ENCODE results near the gene PTPN3.

The PTPN3 gene

GRCh38 chr9:109504689-109505088, 6.6 kb upstream of the PTPN3 start:
- no peak for DNase-seq (ENCODE audit: low read depth in 3 of 3, low spot score in 1 of 3)

- no peak for DNase-seq (ENCODE audit: low read depth in 3 of 3, low spot score in 1 of 3)
These were observed 2.4 kb upstream of the PTPN3 start for GRCh38 chr9:109500421-109500974.

GRCh38 chr9:109499631-109500410, 1.7 kb upstream of the PTPN3 start:
- no peak for DNase-seq (ENCODE audit: low read depth in 3 of 3, low spot score in 1 of 3)

- DNase-seq (ENCODE audit: low read depth in 3 of 3, low spot score in 1 of 3) = no peak
These were observed 1.1 kb upstream of the PTPN3 start for GRCh38 chr9:109499093-109499630.

- DNase-seq (ENCODE audit: low read depth in 3 of 3, low spot score in 1 of 3) = no peak
These were observed 617 bp downstream of the PTPN3 start for GRCh38 chr9:109497226-109498153.

GRCh38 chr9:109496841-109497225, 1.3 kb downstream of the PTPN3 start:
- DNase-seq (ENCODE audit: low read depth in 3 of 3, low spot score in 1 of 3) = no peak

- no peak for DNase-seq (ENCODE audit: low read depth in 3 of 3, low spot score in 1 of 3)
These were observed 1.9 kb downstream of the PTPN3 start for GRCh38 chr9:109496218-109496617.

- DNase-seq (ENCODE audit: low read depth in 3 of 3, low spot score in 1 of 3) = no peak
These were observed 4.5 kb downstream of the PTPN3 start for GRCh38 chr9:109493648-109494047.

GRCh38 chr9:109491590-109491989, 6.5 kb downstream of the PTPN3 start:
- DNase-seq (ENCODE audit: low read depth in 3 of 3, low spot score in 1 of 3) = no peak

GRCh38 chr9:109488791-109489492, 9.2 kb downstream of the PTPN3 start:
- no peak for DNase-seq (ENCODE audit: low read depth in 3 of 3, low spot score in 1 of 3)

- DNase-seq (ENCODE audit: low read depth in 3 of 3, low spot score in 1 of 3) = no peak
These were observed 9.8 kb downstream of the PTPN3 start for GRCh38 chr9:109488351-109488750.

- no peak for DNase-seq (ENCODE audit: low read depth in 3 of 3, low spot score in 1 of 3)
These were observed 10.9 kb downstream of the PTPN3 start for GRCh38 chr9:109487247-109487646.

- no peak for DNase-seq (ENCODE audit: low read depth in 3 of 3, low spot score in 1 of 3)
These were observed 14.2 kb downstream of the PTPN3 start for GRCh38 chr9:109483744-109484429.

- no peak for DNase-seq (ENCODE audit: low read depth in 3 of 3, low spot score in 1 of 3)
These were observed 15.7 kb downstream of the PTPN3 start for GRCh38 chr9:109482391-109482916.

GRCh38 chr9:109481856-109482255, 16.3 kb downstream of the PTPN3 start:
- no peak for DNase-seq (ENCODE audit: low read depth in 3 of 3, low spot score in 1 of 3)

- DNase-seq (ENCODE audit: low read depth in 3 of 3, low spot score in 1 of 3) = no peak
These were observed 18.3 kb downstream of the PTPN3 start for GRCh38 chr9:109479822-109480221.

- DNase-seq (ENCODE audit: low read depth in 3 of 3, low spot score in 1 of 3) = no peak
These were observed 19.3 kb downstream of the PTPN3 start for GRCh38 chr9:109478665-109479380.

GRCh38 chr9:109478051-109478563, 20.0 kb downstream of the PTPN3 start:
- DNase-seq (ENCODE audit: low read depth in 3 of 3, low spot score in 1 of 3) = no peak
